ENCODE results near the gene BRPF3.

The BRPF3 gene

DNA sequence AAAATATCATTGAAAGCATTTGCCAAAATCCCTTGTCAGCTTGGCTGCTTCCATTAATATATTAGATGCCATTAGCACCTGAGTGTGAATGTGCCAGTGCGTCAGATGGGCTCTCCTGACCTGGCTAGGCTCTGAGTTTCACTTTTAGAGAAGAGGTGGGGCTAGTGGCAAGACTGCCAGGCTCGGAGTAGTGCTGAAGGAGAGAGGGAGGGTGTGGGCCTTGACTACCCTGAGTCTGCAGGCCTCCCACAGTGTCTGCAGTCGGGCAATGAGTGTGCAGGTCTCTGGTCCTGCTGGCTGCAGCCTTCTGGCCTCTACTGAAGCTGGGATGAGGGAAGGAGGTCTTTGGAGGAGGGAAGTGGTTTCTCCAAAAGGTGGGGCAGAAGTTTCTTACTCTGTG lies 38.8 kb downstream of the BRPF3 start:
- no peak for DNase-seq

DNA sequence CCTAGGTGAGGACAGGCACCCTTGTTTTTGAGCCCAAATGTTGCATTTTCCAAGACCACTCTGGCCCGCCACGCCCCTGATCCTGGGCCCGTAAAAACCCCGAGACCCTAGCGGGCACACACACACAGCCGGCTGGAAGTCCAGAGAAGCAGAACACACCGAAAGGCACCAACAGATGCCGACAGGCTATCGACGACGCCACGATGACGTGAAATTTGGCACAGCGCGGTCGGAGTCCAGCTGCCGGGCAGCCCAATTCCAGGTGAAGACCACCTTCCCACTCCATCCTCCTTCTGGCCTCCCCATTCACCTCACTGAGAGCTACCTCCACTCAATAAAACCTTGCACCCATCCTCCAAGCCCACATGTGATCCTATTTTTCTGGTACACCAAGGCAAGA lies 39.3 kb downstream of the BRPF3 start:
- DNase-seq = no peak

DNA sequence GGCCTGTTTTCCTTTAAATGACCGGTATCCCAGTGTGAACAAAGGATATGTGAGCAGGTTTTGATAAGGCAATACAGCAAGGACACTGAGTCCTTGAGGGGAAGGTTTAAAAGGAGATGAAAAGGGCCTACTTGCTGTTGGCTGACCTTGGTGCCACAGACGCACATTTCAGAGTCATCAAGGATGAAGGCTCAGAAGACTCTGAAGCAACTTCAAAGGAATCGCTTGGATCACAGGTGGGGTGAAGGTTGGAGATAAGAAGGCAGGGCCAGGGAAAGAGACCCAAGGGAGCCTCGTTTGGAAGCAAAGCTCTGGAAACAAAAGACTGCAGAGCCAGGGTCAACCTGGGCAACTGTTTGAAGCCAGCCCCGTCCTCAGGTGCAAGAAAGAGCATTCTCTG lies 43.2 kb downstream of the BRPF3 start:
- DNase-seq = no peak

DNA sequence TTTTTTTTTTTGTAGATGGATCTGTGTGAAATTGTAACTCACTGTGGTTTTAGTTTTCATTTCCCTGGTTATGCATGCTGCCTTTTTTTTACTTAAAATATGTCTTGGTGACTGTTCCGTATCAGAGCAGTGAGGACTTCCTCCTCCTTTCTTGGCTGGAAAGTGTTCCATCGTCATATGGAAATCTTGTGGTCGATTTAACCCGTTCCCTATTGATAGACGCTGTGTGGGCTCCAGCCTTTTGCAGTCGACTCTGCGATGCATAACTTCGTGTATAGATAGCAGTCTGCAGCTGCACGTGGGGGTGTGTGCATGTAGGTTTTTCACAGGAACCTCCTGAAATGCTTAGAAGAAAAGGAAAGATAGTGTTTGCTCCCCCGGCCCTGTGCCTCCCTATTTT lies 45.2 kb downstream of the BRPF3 start:
- no peak for DNase-seq

DNA sequence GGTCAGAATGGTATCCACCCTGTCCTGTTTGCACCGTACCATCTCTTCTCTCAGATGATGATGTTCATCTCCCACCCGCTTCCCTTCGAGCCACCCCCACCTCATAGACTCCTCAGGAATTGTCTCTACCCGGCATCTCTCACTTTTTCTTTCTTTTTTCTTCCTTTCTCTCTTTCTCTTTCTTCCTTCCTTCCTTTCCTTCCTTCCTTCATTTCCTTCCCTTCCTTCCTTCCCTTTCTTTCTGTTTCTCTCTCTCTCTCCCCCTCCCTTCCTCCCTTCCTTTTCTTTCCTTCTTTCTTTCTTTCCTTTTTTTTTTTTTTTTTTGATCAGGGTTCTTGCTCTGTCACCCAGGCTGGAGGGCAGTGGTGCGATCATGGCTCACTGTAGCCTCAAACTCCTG lies 45.6 kb downstream of the BRPF3 start:
- DNase-seq = no peak

DNA sequence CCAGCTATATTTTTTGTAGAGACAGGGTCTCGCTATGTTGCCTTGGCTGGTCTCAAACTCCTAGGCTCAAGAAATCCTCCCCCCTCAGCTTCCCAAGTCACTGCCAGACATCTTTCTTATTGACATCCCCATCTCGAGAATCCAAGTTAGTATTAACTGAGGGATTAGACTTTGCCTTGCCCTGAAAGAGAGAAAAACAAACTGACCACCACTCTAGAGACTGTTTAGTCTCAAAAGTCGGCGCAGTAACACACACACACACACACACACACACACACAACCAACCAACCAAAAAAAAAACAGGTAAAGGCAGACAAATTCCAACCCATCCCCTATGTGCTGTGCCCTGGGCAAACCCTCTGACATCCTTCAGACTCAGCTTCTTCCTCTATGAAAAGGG lies 46.1 kb downstream of the BRPF3 start:
- DNase-seq = no peak

DNA sequence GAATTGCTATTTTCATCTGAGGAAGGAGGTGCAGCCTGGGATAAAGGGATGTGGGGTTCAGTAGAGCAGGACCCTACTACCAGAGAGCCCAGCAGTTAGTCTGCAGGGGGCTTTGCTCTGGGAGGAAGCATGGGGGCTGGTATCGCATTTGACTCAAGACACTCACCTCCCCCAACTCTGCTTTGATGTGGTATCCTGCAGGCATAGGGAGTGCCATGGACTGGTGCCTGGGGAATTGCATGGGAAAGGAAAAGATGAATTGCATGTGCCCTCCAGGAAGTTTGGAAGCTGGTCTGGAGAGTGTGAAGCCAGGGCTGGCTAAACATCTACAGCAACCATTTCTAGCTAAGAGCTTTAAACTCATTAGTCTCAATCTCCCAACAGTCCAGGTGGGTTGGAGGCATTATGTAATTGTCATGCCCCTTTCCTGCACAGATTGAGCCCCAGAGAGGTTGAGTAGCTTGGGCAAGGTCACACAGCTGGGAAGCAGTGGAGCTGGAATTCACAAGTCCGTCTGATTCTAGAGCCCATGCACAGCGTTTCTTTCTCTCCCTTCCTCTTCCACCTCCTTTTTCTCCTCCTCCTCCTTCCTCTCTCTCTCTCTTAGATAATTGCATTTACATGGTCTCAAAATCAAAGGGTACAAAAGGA lies 47.1 kb downstream of the BRPF3 start:
- DNase-seq = no peak

DNA sequence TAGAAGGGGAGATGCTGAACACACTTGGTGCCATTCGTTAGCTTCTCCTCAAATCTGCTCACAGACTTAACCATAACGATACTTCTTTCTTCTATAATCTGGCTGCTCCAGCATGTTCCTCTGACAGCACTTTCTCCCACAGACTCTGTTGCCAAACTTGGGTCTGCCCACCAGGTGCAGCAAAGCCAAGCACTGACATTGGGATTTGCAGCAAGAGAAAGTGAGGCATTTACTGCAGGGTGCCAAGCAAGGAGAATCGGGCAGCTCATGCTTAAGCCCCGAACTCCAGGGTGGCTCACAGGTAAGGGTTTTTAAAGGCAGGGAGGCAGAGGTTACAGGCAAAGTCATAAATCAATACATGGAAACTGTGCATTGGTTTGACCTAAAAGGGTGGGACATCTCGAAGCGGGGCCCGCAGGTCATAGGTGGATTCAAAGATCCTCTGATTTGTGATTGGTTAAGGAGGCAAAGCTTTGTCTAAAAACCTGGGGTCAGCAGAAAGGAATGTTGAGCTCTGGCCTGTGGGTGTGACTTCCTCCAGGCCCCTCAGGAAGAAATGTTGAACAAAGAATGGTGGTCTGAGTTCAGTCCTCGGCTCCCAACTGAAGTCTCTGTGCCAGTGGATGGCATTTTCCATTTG lies 48.2 kb downstream of the BRPF3 start:
- DNase-seq = no peak

DNA sequence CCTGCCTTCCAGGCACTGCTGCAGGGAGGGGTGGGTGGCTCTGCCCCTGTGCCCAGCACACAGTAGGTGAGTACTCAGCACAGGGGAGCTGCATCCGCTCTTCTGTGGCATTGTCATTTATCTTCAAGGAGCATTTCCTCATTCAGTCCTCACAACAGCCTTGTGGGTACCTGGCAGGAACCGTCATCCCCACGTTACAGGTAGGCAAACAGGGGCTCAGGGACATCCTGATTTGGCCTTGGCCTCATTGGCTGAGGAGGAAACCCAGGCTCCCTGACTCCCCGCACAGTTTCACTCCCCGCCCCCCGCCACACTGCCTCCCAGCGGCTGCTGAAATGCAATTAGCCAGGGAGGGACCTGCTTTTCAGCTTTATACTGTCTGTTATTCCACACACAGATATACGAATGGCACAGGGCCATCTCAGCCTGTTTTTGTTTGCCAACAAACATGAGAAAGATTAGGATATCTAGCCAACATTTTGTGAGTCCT lies 49.1 kb downstream of the BRPF3 start:
- DNase-seq = no peak

DNA sequence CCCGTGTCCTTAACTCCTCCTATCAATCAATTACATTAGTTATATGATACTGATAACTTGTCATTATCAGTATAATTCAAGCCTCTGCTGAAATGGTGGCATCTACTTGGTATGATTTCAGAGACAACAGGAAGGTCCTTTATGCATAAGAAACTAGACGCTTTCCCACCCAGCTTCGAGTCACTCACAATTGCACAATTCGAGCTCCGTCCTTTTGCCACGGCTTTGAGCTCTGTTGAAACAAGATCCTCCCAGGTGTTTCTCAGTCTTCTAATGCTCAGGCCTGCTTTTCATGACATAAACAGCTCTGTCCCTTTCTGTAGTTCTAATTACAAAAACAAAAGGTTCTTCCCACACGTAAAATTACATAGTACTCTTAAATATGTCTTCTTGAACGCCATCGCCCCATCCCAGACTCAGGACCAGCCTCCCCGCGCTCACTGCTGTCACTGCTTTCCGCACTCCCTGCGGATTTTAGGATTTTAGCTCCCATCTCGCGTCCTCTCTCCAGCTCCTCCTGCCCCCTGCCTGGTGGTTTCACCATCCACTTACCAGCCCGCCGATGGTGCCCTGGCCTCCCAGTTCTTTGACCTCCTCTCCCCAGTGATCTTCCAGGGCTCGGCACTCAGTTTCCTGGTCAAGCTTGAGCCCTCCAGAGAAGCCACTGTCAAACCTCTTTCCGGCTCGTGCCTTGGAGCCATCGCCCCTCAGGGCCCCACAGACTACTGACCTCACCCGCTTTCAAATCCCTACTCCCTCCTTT lies 50.1 kb downstream of the BRPF3 start:
- DNase-seq = no peak

DNA sequence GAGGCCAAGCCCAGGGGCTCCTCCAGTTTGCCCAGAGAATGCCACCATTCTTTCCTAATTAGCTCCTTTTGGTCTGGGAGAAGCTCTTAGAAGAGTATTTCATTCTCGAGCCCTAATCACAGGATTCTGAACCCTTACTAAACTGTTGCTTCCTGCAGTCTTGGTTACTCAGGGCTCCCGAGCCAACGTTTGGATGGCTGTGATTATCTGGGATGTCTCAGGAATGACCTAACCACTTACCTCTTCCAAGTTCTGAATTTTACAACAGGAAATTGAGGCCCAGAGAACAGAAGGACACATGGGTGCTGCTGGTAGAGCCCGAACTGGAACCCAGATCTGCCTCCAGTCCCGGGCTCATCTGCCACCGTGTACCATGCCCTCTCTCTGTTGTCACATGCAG lies 51.1 kb downstream of the BRPF3 start:
- DNase-seq = no peak

DNA sequence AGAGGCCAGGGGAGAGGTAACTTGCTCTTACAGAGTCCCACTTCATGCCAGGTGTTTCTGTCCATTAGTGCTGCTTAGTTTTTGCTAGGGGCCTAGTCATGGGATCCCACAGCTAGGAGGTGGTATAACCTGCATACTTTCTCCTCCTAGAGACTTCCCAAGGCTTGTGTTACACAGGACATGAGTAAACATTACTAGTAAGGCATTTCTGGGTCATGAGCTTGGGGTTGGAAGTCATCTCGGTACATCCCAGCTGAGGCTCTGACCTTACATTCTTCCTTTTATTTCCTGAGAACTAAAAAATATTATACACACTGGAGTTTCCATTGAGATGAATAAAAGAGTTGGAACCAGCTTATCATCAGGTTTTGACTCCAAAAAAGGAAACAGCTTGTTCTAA lies 52.4 kb downstream of the BRPF3 start:
- DNase-seq = no peak

DNA sequence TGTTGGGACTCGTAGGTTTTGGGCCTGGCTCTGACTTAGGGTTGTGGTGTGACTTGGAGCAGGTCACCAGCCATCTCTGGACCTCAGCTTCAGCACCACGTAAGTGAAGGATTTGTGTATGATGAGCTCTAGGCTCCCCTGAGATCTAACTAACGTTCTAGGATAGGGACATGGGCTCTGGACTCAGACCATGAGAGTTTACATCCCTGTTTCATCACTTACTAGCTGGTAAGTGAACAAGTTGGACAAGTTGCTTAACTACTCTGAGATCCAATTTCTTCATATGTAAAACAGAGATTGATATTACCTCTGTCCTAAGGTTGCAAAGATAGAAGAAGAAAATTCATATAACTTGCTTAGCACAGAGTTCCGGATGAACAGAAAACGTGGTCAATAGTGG lies 53.0 kb downstream of the BRPF3 start:
- no peak for DNase-seq

DNA sequence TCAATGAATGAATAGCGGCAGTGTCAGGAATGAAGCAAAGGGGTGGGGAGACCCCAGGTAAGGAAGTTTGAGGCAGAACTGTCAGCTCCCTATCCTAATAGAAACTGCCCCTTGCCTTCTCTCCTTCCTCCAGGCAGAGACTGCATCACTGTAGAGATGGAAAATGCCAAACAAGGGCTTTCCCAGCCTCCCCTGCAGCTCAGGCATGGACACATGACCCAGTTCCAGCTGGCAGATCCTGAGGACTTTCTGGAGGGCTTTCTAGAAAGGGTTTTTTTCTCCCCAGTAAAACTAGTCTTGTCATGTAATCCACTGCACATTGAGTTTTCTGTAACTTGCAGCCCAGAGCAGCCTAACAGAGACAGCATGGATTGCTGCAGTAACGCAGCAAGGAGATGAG lies 55.5 kb downstream of the BRPF3 start:
- DNase-seq = no peak

DNA sequence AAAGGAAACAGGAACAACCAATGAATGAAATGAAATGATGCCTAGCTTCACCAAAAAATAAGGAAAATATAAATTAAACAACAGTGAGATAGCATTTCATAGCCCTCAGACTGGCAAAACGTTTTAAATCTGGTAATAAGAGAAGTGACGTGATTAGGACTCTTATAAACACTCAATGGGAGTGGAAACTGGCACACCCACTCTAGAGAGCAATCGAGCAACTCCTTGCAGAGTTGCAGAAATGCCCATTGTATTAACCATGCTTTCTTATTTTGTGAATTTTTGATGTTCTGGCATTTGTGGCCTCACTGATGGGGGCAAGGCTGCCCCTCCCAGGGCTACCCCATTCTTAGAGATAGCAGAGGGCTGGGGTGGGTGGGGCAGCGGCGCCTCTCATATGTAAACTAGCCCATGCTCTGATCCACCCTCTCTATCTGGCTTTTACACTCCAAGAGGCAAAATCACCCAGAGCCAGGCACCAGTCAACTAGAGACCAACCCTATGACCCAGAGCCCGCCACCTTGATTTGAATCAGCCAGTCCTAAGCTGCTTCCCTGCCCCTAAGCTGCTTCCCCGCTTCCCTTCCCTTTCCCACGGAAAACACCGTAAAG lies 67.0 kb downstream of the BRPF3 start:
- no peak for DNase-seq

DNA sequence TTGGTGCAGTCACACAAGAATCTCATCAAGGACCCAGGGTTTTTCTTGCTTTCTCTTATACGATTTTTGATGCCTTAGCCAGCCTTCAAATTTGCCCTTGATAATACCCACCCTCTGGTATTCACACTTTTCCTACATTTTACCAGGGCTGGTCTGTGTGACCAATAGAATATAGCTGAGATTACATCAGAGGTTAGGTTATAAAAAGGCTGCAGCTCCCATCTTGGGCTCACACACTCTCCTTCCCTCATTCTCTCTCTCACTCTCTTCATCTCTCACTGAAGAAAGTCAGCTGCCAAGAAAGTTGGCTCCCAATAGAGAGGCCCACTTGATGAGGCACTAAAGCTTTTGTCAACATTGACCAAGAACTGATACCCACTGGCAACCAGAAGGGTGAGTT lies 69.2 kb downstream of the BRPF3 start:
- DNase-seq = no peak

DNA sequence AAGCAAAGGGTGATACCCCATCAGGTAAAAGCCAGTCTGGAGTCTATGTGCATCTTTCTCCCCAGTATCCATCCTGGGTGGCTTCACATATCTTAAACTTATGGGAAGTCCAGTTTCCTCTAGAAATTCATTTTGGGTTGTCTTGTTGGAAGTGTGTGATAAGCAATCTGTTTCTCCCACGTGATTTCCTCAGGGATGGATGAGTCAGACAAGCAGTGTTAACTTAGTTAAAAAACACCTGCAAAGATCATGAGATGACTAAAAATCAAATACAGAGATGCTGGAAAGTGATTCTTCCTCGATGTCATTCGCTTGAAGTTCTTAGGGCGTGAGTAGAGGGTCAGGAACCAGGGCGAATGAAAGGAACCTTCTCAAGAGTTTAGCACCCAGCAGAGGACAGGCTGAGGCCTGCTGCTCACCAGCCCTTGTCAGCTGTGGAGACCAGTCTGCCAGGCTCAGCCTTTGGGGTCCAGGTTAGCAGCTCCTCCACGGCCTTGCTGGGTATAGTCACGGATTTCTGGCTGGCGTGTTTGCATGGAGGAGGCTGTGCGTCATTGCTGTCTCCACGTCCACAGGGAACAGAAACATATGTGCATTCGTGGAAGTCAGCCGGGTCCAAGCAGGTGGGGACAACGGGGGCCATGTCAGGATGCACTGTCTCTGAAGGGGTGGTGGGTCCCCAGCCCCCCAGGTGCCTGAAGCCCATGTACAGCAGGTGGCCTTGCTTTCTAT lies 70.5 kb downstream of the BRPF3 start:
- no peak for DNase-seq

DNA sequence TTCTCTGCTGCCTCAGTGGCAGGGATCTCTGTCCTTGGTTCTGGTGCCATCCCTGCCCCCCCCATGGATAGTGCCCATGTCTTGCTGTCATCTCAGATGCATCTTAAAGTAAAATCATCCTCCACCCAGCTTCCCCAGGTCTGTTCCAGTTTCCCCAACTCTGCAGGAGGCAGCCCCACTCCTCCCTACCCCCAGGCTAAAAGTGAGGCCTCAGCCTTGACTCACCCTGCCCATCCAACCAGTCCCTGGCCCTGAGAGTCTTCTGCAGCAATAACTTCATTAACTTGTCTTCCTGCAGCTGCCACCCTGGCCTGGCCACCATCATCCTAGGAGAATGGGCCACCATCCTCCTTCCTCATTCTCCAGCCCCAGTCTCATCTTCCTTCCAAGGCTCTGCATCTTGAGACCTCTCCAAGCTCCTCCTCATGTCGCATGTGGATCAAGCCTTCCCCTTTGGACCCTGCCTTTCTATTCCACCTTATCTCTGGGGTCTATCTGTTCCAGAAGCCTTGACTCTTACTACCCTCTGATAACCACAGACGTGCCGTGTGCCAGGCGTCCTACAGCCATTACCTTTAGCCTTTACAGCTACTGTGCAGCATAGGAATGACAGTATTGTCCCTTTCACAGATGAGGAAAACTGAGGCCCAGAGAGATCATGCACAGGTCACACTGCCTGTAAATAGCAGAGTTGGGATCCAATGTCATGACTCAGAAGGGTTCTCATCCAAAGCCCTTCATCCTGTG lies 71.4 kb downstream of the BRPF3 start:
- DNase-seq = no peak

DNA sequence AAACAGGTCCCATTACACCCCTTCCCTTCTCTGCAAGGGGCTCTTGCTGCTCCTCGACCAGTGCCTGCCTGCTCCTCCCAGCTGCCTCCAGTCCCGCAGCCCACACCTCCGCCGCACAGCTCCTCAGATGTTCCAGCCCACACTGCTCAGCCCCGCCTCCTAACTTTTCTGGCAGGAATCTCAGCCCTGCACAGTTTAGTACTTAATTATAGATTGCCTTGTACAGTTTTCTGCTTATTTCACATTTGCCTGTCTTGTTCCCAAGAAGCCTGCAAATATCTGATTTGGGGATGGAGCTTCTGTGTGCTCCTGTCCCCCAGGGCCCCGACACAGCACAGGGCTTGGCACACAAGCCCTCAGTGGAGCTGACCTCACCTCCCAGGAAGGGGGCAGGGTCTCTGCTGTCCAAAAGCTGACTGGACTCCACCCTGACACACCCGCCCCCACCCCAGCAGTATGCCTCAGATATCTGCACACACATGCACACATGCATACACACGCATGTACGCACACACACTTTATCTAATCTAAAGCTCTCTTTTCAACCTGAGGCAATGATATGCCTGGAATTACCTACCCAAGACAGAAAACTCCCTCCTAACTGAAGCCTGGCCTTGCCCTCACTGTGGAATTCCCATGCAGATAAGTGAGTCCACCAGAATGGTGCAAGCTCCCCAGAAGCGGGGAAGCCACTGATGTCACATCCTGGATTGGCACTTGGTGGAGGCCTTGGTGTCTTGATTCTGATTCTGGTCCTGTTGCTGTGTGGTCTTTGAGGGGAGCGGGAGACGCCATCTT lies 72.1 kb downstream of the BRPF3 start:
- no peak for DNase-seq

DNA sequence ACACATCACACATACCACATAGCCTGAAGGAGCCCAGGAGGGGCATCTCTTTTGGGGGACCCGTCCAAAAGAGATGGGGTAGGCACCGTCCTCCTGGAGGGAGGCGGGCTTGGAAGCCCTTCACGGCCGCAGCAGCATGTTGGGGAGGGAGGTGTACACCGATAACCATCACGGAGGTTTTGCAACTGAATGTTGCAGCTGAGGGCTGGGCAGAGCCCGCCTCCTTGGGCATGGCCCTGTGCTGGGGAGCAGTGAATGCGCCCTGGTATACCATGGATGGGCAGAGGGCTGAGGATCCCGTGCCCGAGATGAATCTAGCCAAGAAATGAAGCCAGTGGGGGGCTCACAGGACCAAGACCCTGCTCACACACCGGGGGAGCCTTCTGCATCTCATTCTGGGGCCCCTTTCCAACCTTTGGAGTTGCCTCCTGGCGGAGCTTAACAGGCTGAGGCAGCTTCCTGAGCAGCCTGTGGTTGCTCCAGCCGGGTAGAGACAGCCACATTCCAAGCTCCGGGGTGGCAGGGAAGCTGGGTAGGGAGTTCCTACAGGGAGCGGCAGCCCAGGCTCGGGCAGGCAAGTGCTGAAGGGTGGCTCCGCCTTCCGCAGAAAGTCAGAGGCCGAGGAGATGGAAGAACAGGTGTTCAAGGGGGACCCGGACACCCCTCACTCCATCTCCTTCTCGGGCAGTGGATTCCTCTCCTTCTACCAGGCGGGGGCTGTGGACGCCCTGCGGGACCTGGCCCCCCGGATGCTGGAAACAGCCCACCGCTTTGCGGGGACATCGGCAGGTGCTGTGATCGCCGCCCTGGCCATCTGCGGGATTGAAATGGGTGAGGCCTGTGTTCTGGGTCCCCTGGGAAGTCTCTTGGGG lies 73.5 kb downstream of the BRPF3 start, which contains the start of gene PNPLA1:
PNPLA1 (plus strand) TSS at position 227 of the 872 bp plus-strand sequence; CDS start at position 627, 400 bp downstream.
- DNase-seq = no peak

Data from NCI-H2107 (cell line).